Gastrocnemius medialis (tissue), 4 donors: ENCODE measurements around the gene FAM107B.

Source experiments
- CTCF ChIP-seq, 5 experiments: fragments of 450-650 bp in 3 of 5; fragments of 200-600 bp in 2 of 5; sonication (generic) in 2 of 5; IDR thresholded peaks in 4 of 5; conservative IDR thresholded peaks in 1 of 5; 1 replicate in 4 of 5; 2 replicates in 1 of 5; pipeline ENCODE4 v1.5.1; 2016 to 2019; ENCODE audit warnings: antibody characterized with exemption in 5 of 5, mild to moderate bottlenecking in 3 of 5, moderate library complexity in 3 of 5
- POLR2A ChIP-seq, 2 donors: fragments of 450-650 bp; IDR thresholded peaks; one replicate each; pipeline ENCODE4 v1.6.1; 2017; ENCODE audit warnings: antibody characterized with exemption in 2 of 2, mild to moderate bottlenecking in 2 of 2, moderate library complexity in 2 of 2

GRCh38 chr10:14660831-14661230, 113.9 kb downstream of the FAM107B start:
- TF ChIP-seq CTCF (IDR thresholded peaks at IDR 0.05 in 4 of 5, conservative IDR thresholded peaks at IDR 0.05 in 1 of 5) (no peak), POLR2A (IDR thresholded peaks at IDR 0.05) (no peak)
